Esophagus muscularis mucosa (tissue), 4 donors: ENCODE measurements around the gene SCNN1B. TPM values are rescaled to one million over a fixed set of nuclear protein-coding genes. Genes with fewer than 3 reads are reported as not detected.
"Not testable (repeated sequence)": the region's sequence is repeated elsewhere in the genome, so short reads cannot be mapped to it uniquely, and the experiment has no call there.

Experiments
- DNase-seq: peaks from one replicate; pipeline ENCODE4 v3.0.0-alpha.2; 2017; ENCODE audit errors: extremely low spot score
- H3K27ac ChIP-seq, 4 donors: fragments of 200-600 bp; sonication (generic); replicated peaks in 1 of 4; 1 replicate in 3 of 4; 2 replicates in 1 of 4; pipeline ENCODE4 v1.5.1; 2016 to 2019; ENCODE audit warnings: mild to moderate bottlenecking in 1 of 4
- H3K27me3 ChIP-seq, 4 donors: fragments of 200-600 bp; sonication (generic); one replicate each; pipeline versions ENCODE4 v1.5.1 to v1.6.0; 2016 to 2019
- H3K36me3 ChIP-seq, 4 donors: fragments of 200-600 bp; sonication (generic); one replicate each; pipeline ENCODE4 v1.5.1; 2016 to 2019
- H3K4me1 ChIP-seq, 4 donors: fragments of 200-600 bp; sonication (generic); one replicate each; pipeline ENCODE4 v1.5.1; 2016 to 2019
- H3K4me3 ChIP-seq, 4 donors: fragments of 200-600 bp; sonication (generic); 1 replicate in 2 of 4; 2 replicates in 2 of 4; pipeline ENCODE4 v1.5.1; 2016 to 2019; ENCODE audit warnings: mild to moderate bottlenecking in 4 of 4, moderate library complexity in 1 of 4
- H3K9me3 ChIP-seq, 4 donors: fragments of 200-600 bp; sonication (generic); 1 replicate in 3 of 4; 2 replicates in 1 of 4; pipeline ENCODE4 v1.5.1; 2016 to 2019
- CTCF ChIP-seq, 3 experiments: fragments of 200-600 bp in 2 of 3; fragments of 450-650 bp in 1 of 3; sonication (generic) in 2 of 3; IDR thresholded peaks; one replicate each; pipeline ENCODE4 v1.5.1; 2017 to 2019; ENCODE audit warnings: antibody characterized with exemption in 3 of 3, mild to moderate bottlenecking in 2 of 3, moderate library complexity in 1 of 3
- EP300 ChIP-seq: sonication (generic); formaldehyde crosslinking; IDR thresholded peaks from one replicate; pipeline ENCODE4 v1.6.1; 2017; ENCODE audit warnings: antibody characterized with exemption
- POLR2A ChIP-seq: fragments of 450-650 bp; IDR thresholded peaks from one replicate; pipeline ENCODE4 v1.6.1; 2017; ENCODE audit warnings: antibody characterized with exemption, moderate library complexity, mild to moderate bottlenecking, low read depth
- POLR2AphosphoS5 ChIP-seq, 2 donors: sonication (generic); formaldehyde crosslinking; IDR thresholded peaks; one replicate each; pipeline ENCODE4 v1.6.1; 2017; ENCODE audit warnings: antibody characterized with exemption in 2 of 2
- WGBS: methylation state at CpG from one replicate; pipeline ENCODE4 v1.1.5; 2018; 5-methylcytosine and 5-hydroxymethylcytosine counted together
- intact Hi-C: fragments of 100-400 bp; cut with DNase I; formaldehyde crosslinking; loops from one replicate; pipeline ENCODE4 v1.15.1; 2023
- total RNA-seq, 4 donors: library from RNA; depleted of rRNA; stranded (reverse); fragments of >200 nt; gene quantifications; one replicate each; pipeline versions ENCODE4 v1.1.0 to v1.2.1, GENCODE V29; 2016

Gene SCNN1B
- total RNA-seq, 4 donors from 2014 or later: 1.2 to 4.2 (median 4.0) TPM

GRCh38 chr16:23397464-23397863 is 95.4 kb downstream of the SCNN1B start:
- Histone ChIP-seq H3K27me3 (no peaks in the 10 kb centered on the region), H3K36me3 (peaks cover 24 to 88% (median 66%) of the 10 kb centered on the region in 4 donors), H3K4me3 (no peak overlapping the region), H3K9me3 (no peaks in the 10 kb centered on the region), H3K4me1 (peaks cover 15 to 31% (median 23%) of the 10 kb centered on the region in 4 donors), H3K27ac (no peak overlapping the region)
- no peak for TF ChIP-seq EP300
- no peak for TF ChIP-seq POLR2A
- no peak for TF ChIP-seq POLR2AphosphoS5 (IDR thresholded peaks at IDR 0.05)
- no peak for TF ChIP-seq CTCF (IDR thresholded peaks at IDR 0.05)
- 100% methylated on average over 2 of the region's 2 CpGs for WGBS
- DNase-seq: no peak
- intact Hi-C loops: no loop called here

DNA sequence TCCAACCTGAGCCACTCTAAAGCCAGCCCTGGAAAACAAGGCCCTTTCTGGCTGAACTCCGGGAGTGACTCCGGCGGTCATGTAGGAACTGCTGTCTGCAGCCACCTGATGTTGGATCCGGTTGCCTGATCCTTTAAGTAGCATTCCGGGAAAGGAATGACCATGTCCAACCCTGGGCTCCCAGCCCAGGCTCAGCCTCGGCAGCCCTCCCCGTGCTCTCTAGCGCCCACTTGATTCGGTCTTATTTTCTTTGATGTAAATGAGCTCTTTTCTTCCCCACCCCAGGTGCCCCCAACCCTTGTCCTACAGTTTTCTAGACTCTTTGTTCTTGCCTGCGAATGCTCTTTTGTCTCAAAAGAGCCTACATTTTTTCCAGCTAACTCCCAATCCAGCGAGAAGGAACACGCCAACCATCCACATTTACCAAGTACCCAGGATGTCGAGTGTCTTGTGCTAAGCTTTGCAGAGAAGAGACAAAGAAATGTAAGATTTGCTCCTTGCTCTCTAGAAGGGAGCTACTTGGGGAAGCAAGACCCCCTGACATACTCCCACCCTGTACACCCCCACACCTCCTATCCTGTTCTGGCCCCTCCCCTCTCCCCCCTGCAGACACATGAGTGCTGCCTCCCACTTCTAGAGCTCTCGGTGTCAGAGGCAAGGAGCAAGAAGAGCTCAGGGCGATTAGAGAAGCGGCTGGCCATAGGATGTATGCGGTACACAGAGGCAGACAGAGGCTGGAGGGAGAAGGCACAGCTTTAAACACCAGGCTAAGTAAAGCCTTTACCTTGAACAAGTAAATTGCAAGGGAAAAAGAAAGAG is 97.1 kb downstream of the SCNN1B start:
- no peak for DNase-seq
- 68% methylated on average over 14 of the region's 17 CpGs for WGBS
- peak overlapping the region in 2 of 4 donors; percentile 48 to 57 for H3K27ac ChIP-seq
- no peaks in the 10 kb centered on the region for H3K9me3 ChIP-seq
- TF ChIP-seq EP300: no peak
- TF ChIP-seq POLR2AphosphoS5 (IDR thresholded peaks at IDR 0.05): peak in 1 of 2 donors; percentile 66
- no peak for TF ChIP-seq POLR2A
- peak in 1 of 3 experiments; percentile 5 for TF ChIP-seq CTCF (IDR thresholded peaks at IDR 0.05)
- H3K27me3 ChIP-seq: no peaks in the 10 kb centered on the region
- H3K36me3 ChIP-seq: peaks cover 31 to 95% (median 79%) of the 10 kb centered on the region in 4 donors
- H3K4me3 ChIP-seq: no peak overlapping the region
- H3K4me1 ChIP-seq: peaks cover 3 to 23% (median 17%) of the 10 kb centered on the region in 4 donors
- intact Hi-C loops: no loop called here

DNA sequence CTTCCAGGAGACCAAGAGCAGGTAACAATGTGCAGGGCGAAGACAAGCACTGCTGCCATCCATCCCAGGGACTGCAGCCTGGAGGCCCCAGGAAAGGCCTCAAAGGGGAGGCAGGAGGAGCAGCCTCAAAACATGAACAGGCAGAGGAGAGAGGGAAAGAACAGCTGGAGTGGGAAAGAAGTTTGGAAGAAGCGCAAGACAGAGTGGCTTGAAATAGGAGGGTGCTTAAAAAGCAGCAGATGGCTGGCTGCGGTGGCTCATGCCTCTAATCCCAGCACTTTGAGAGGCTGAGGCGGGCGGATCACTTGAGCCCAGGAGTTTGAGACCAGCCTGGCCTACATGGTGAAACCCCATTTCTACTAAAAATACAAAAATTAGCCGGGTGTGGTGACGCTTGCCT is 98.3 kb downstream of the SCNN1B start:
- DNase-seq, H3K9me3 ChIP-seq, H3K27me3 ChIP-seq, H3K27ac ChIP-seq, intact Hi-C loops, H3K4me3 ChIP-seq: not testable (repeated sequence)
- H3K4me1 ChIP-seq: peaks cover 0 to 21% (median 19%) of the 10 kb centered on the region in 4 donors
- H3K36me3 ChIP-seq: peaks cover 37 to 100% (median 86%) of the 10 kb centered on the region in 4 donors
- WGBS: 93% methylated on average over 7 of the region's 7 CpGs

DNA sequence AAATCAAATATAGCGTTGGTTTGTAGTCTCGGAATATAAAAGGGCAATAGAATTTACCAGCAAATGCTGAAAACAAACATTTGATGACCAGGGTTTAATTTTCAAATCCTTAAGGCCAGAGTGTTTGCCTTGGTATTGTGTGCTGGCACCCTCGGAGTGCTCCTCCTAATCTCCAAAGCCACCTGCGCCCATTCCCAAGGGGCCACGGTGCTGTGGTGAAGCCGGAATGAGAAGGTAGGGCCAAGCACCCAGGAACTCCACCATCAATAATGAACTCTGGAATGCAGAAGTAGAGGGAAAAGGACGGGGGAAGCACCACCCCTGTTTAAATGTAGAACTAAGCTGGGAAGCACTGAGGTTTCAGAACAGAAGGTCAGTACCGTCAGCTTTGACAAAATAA is 99.0 kb downstream of the SCNN1B start:
- H3K9me3 ChIP-seq: no peaks in the 10 kb centered on the region
- H3K27me3 ChIP-seq: no peaks in the 10 kb centered on the region
- peaks cover 44 to 100% (median 88%) of the 10 kb centered on the region in 4 donors for H3K36me3 ChIP-seq
- H3K27ac ChIP-seq: no peak overlapping the region
- 90% methylated on average over 8 of the region's 8 CpGs for WGBS
- peaks cover 0 to 21% (median 19%) of the 10 kb centered on the region in 4 donors for H3K4me1 ChIP-seq
- no peak overlapping the region for H3K4me3 ChIP-seq
- intact Hi-C loops: no loop called here
- no peak for DNase-seq
- no peak for TF ChIP-seq POLR2A

DNA sequence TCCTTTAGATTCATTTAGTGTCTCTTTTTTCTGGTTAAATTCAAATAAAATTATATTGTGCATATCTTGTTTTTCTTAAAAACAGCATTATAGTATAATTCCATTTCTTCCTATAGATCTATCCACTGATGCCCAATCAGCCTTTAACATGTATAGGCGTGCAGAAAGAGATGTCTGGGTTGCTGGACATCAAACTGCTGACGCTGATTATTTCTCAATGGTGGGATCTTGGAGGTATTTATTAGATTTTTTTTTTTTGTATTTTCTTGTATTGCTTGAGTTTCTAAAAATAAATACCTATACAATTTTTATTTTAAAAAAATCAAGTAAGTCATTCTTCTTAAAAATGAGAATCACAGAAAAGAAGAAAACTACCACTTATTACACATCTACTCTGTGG is 100.0 kb downstream of the SCNN1B start:
- Histone ChIP-seq H3K4me1 (peaks cover 0 to 21% (median 19%) of the 10 kb centered on the region in 4 donors), H3K27ac (no peak overlapping the region), H3K27me3 (no peaks in the 10 kb centered on the region), H3K36me3 (peaks cover 45 to 100% (median 88%) of the 10 kb centered on the region in 4 donors), H3K4me3 (no peak overlapping the region), H3K9me3 (no peaks in the 10 kb centered on the region)
- DNase-seq: no peak
- TF ChIP-seq EP300 (no peak), POLR2AphosphoS5 (IDR thresholded peaks at IDR 0.05) (no peak), POLR2A (no peak), CTCF (IDR thresholded peaks at IDR 0.05) (no peak)
- intact Hi-C loops: no loop called here
- 98% methylated on average over 2 of the region's 2 CpGs for WGBS
